Astrocyte (in vitro differentiated cells and primary cell): ENCODE data around the gene RABGGTA. TPM values are rescaled to one million over a fixed set of nuclear protein-coding genes. Genes with fewer than 3 reads are reported as not detected.

ENCODE experiments used
- DNase-seq: peaks from one replicate; pipeline ENCODE4 v3.0.0-alpha.2; 2010; ENCODE audit warnings: low read depth
- FAIRE-seq: peaks from 2 replicates; lab custom pipeline; 2011; peaks lifted over from hg19 to GRCh38; lab: Jason Lieb, UNC
- H2AFZ ChIP-seq: 2 replicates; pipeline ENCODE4 v1.6.0; 2012; ENCODE audit warnings: low read depth, low read length, inconsistent platforms
- H3K27ac ChIP-seq: 2 replicates; pipeline ENCODE4 v1.5.1; 2011; ENCODE audit warnings: low read depth, low read length, inconsistent platforms
- H3K27me3 ChIP-seq: 2 replicates; pipeline ENCODE4 v1.6.0; 2011; ENCODE audit warnings: low read length, inconsistent platforms; ENCODE audit not compliant: insufficient read depth
- H3K36me3 ChIP-seq: 2 replicates; pipeline ENCODE4 v1.5.1; 2011; ENCODE audit warnings: low read length, inconsistent platforms; ENCODE audit not compliant: insufficient read depth
- H3K4me1 ChIP-seq: 2 replicates; pipeline ENCODE4 v1.5.1; 2011; ENCODE audit warnings: low read length, inconsistent platforms; ENCODE audit not compliant: insufficient read depth
- H3K4me2 ChIP-seq: 2 replicates; pipeline ENCODE4 v1.6.0; 2012; ENCODE audit warnings: low read length, inconsistent platforms
- H3K4me3 ChIP-seq: 2 replicates; pipeline ENCODE4 v1.5.1; 2011; ENCODE audit warnings: low read depth, mild to moderate bottlenecking, low read length, inconsistent platforms; ENCODE audit not compliant: insufficient read depth
- H3K79me2 ChIP-seq: 2 replicates; pipeline ENCODE4 v1.6.0; 2012; ENCODE audit warnings: mild to moderate bottlenecking, low read length, inconsistent platforms; ENCODE audit not compliant: insufficient read depth
- H3K9ac ChIP-seq: 2 replicates; pipeline ENCODE4 v1.6.0; 2012; ENCODE audit warnings: mild to moderate bottlenecking, low read length, inconsistent platforms
- H3K9me3 ChIP-seq: 2 replicates; pipeline ENCODE4 v1.5.1; 2012; ENCODE audit warnings: low read depth, mild to moderate bottlenecking, low read length, inconsistent platforms; ENCODE audit not compliant: insufficient read depth
- H4K20me1 ChIP-seq: 2 replicates; pipeline ENCODE4 v1.6.0; 2012; ENCODE audit warnings: low read length, inconsistent platforms; ENCODE audit not compliant: insufficient read depth
- H3K27ac Mint-ChIP-seq: one replicate; pipeline ENCODE4 v1.8.0; 2021; ENCODE audit warnings: mild to moderate bottlenecking, mixed read lengths; ENCODE audit not compliant: unreplicated experiment
- H3K27me3 Mint-ChIP-seq: one replicate; pipeline ENCODE4 v1.8.0; 2021; ENCODE audit warnings: low read depth, mixed read lengths; ENCODE audit not compliant: unreplicated experiment
- H3K36me3 Mint-ChIP-seq: one replicate; pipeline ENCODE4 v1.8.0; 2021; ENCODE audit warnings: low read depth, mixed read lengths; ENCODE audit not compliant: unreplicated experiment
- H3K4me1 Mint-ChIP-seq: one replicate; pipeline ENCODE4 v1.8.0; 2021; ENCODE audit warnings: low read depth, mixed read lengths; ENCODE audit not compliant: unreplicated experiment
- H3K4me3 Mint-ChIP-seq: one replicate; pipeline ENCODE4 v1.8.0; 2021; ENCODE audit warnings: mild to moderate bottlenecking, moderate library complexity, mixed read lengths; ENCODE audit not compliant: unreplicated experiment
- H3K9me3 Mint-ChIP-seq: one replicate; pipeline ENCODE4 v1.8.0; 2021; ENCODE audit warnings: mild to moderate bottlenecking, mixed read lengths; ENCODE audit not compliant: unreplicated experiment
- EZH2 ChIP-seq: IDR thresholded peaks from 2 replicates; pipeline ENCODE4 v1.6.1; 2012; ENCODE audit warnings: mild to moderate bottlenecking, low read length, inconsistent platforms; ENCODE audit not compliant: insufficient read depth
- total RNA-seq: library from RNA; stranded (reverse); gene quantifications from 2 replicates; pipeline ENCODE4 v1.2.1, GENCODE V29; 2021
- TF ChIP-seq, protein P1 (sequence below): IDR thresholded peaks from 2 replicates; pipeline ENCODE4 v1.5.1; 2011; ENCODE audit warnings: low read depth, mild to moderate bottlenecking, inconsistent platforms, low read length, moderate library complexity; ENCODE audit not compliant: insufficient read depth

RABGGTA gene
- total RNA-seq, 1 donor from 2014 or later = 27.3 TPM

DNA sequence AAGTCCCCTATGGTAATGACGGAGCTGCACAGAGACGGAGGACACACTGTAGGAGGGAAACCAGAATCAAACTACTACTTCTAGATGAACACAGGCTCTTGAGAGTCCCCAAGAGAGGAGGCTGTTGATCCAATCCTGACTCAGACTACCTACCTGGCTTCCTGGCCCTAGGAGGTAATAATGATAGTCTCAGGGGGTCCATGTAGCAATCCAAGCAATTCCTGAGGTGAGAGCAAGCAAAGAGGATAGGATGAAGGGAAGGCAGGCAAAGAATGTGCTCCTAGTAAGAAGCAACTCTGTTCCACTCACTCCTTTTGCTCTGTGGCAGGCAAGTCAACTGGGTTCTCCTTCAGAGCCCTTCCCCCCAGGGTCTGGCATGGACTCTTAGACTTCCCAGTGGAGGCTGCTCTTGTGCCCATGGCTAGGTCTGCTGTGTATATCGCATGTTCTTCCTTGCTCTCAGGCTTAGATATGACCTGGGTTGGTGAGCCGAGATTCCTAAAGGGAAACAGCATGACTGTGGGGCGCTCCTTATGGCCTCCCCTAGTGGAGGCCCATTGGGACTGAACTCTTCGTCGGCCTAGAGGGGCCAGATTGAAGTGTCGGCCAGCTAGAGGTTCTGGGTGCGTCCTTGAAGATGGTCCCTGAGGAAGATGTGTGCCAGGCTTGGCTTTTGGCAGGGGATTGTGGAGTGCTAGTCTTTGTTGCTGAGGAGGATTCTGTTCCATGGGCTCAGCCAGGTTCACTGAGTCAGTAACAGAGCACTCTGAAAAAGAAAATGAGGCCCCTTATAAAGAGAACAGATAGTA lies 31.1 kb downstream of the RABGGTA start:
- peaks cover 47% of the 10 kb centered on the region for H3K36me3 ChIP-seq
- peaks cover 26% of the 10 kb centered on the region for H4K20me1 ChIP-seq
- no peak overlapping the region for H3K27ac ChIP-seq
- H3K4me3 ChIP-seq = no peak overlapping the region
- TF ChIP-seq, protein P1, sequence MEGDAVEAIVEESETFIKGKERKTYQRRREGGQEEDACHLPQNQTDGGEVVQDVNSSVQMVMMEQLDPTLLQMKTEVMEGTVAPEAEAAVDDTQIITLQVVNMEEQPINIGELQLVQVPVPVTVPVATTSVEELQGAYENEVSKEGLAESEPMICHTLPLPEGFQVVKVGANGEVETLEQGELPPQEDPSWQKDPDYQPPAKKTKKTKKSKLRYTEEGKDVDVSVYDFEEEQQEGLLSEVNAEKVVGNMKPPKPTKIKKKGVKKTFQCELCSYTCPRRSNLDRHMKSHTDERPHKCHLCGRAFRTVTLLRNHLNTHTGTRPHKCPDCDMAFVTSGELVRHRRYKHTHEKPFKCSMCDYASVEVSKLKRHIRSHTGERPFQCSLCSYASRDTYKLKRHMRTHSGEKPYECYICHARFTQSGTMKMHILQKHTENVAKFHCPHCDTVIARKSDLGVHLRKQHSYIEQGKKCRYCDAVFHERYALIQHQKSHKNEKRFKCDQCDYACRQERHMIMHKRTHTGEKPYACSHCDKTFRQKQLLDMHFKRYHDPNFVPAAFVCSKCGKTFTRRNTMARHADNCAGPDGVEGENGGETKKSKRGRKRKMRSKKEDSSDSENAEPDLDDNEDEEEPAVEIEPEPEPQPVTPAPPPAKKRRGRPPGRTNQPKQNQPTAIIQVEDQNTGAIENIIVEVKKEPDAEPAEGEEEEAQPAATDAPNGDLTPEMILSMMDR = no peak
- TF ChIP-seq EZH2 = no peak
- peaks cover 52% of the 10 kb centered on the region for H3K79me2 ChIP-seq
- Mint-ChIP-seq H3K36me3 (peaks cover 39% of the 10 kb centered on the region), H3K4me1 (peaks cover 42% of the 10 kb centered on the region), H3K4me3 (peak overlapping the region; percentile 95), H3K9me3 (no peaks in the 10 kb centered on the region), H3K27me3 (no peaks in the 10 kb centered on the region), H3K27ac (peak overlapping the region; percentile 75)
- H2AFZ ChIP-seq = no peak overlapping the region
- H3K27me3 ChIP-seq = no peaks in the 10 kb centered on the region
- peaks cover 30% of the 10 kb centered on the region for H3K4me1 ChIP-seq
- no peak for FAIRE-seq
- no peak for DNase-seq
- peak overlapping the region; percentile 93 for H3K4me2 ChIP-seq
- H3K9ac ChIP-seq = peak overlapping the region; percentile 21
- no peaks in the 10 kb centered on the region for H3K9me3 ChIP-seq

DNA sequence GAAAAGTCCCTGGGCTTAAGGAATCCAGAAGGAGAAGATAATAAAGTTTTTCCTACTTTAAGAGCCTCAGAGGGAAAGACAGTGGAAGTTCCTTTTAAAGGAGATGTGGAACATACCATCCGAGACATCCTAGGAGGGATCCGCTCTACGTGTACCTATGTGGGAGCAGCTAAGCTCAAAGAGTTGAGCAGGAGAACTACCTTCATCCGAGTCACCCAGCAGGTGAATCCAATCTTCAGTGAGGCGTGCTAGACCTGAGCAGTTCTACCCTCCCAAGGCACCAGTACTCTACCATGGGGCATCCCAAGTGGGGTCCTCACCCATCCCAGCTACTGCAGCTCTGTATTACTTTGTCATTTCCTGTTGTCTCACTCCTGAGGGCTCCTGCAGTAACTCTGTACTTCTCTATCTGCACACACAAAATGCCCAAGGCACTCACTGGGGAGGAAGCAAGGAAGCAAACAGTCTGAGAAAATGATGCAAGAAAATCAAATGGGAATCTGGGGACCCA lies 32.8 kb downstream of the RABGGTA start:
- H3K36me3 Mint-ChIP-seq = peaks cover 39% of the 10 kb centered on the region

More for the DNA sequence above, 32.8 kb downstream of the RABGGTA start:
- Mint-ChIP-seq H3K4me3 (peak overlapping the region; percentile 63), H3K4me1 (peaks cover 49% of the 10 kb centered on the region), H3K27ac (peak overlapping the region; percentile 29), H3K9me3 (no peaks in the 10 kb centered on the region), H3K27me3 (no peaks in the 10 kb centered on the region)
- no peak for DNase-seq
- no peak overlapping the region for H3K9ac ChIP-seq
- peaks cover 36% of the 10 kb centered on the region for H3K4me1 ChIP-seq
- TF ChIP-seq, protein P1 = no peak
- no peak for TF ChIP-seq EZH2
- H3K4me2 ChIP-seq = peak overlapping the region; percentile 93
- no peak overlapping the region for H3K4me3 ChIP-seq
- H3K36me3 ChIP-seq = peaks cover 52% of the 10 kb centered on the region
- no peaks in the 10 kb centered on the region for H3K27me3 ChIP-seq
- H3K9me3 ChIP-seq = no peaks in the 10 kb centered on the region
- no peak overlapping the region for H2AFZ ChIP-seq
- H4K20me1 ChIP-seq = peaks cover 26% of the 10 kb centered on the region
- H3K27ac ChIP-seq = no peak overlapping the region
- FAIRE-seq = no peak
- H3K79me2 ChIP-seq = peaks cover 69% of the 10 kb centered on the region
